Middle frontal gyrus (tissue), 1 donor: ENCODE data around the gene SCGB2B2.
A peak's percentile ranks its signal among the peaks of the same experiment; 100 is the strongest.
"Not testable (repeated sequence)": the region's sequence is repeated elsewhere in the genome, so short reads cannot be mapped to it uniquely, and the experiment has no call there.

Experiments
- DNase-seq: peaks from one replicate; pipeline ENCODE4 v3.0.0-alpha.2; 2015; ENCODE audit warnings: low spot score; ENCODE audit errors: extremely low spot score

The SCGB2B2 gene

DNA sequence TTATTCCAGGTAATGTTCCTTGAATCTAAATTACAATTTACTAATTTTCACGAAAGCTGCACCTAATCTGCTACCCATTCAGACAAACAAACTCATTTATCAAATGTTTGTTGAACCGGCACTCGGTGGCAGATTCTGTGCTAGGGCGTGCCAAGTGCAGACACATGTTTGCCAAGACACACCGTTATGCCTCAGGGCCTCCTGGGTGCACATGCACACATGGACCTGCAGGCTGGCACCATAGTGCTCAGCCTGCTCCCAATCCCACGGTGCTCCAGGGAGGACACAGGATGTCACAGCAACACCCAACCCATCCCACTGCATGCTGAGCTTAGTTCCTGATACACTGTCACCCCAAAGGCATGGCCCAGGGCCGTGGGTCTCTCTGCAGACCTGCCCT is 7.7 kb downstream of the SCGB2B2 start:
- DNase-seq, result no peak

- not testable (repeated sequence) for DNase-seq
Observed at GRCh38 chr19:34668690-34669089, 8.3 kb downstream of the SCGB2B2 start.

GRCh38 chr19:34668077-34668689 is 8.8 kb downstream of the SCGB2B2 start:
- not testable (repeated sequence) for DNase-seq

DNA sequence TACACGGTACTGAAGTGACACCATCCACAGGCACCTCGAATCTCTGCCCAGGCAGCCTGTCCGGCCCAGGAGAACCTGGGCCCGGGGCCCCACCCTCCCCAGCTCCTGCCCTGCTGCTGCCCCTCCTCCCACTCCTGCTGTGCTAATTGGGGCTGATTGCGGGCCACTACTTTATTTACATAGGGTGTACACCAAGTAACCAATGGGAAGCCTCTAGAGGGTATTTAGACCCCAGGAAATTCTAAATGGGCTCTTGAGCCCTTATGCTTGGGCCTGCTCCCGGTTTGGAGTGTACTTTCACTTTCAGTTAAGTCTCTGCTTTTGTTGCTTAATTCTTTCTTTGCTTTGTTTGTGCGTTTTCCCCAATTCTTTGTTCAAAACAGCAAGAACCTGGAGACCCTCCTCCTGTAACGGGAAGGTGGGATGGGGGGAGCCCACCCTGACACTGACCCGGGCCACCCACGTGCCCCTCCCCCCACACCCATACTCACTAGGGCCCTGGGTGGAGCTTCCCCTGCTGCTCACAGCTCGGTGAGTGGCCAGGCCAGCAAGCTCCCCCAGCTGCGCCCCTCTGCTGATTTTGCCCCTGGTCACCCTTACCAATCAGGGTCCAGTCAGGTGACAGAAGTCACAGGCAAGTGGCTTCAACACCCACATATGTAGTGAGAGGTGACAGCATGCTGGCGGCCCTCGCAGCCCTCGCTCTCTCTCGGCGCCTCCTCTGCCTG is 9.4 kb downstream of the SCGB2B2 start:
- DNase-seq, result no peak

- no peak for DNase-seq
Observed at GRCh38 chr19:34666958-34667265, 10.0 kb downstream of the SCGB2B2 start.

- DNase-seq, result no peak
Observed at GRCh38 chr19:34666200-34666957, 10.6 kb downstream of the SCGB2B2 start.

DNA sequence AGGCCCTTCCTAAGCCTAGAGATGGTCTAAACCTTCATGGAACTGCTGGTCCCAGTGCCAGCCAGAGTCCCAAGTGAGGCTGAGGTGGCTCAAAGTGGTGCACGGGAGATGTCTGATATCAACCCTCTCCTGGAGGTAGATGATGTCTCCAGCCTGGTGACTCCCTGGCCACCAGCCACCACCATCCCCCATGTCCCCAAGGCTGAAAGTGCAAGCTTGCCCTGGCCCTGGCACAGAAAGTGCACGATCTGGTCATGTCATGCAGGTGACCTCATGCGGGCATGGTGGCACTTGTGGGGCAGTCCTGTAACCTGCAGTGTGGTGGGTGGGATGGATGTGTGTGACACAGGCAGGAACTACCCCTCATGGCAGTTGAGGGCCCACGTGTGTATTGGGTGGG is 11.7 kb downstream of the SCGB2B2 start:
- DNase-seq, result not testable (repeated sequence)

DNA sequence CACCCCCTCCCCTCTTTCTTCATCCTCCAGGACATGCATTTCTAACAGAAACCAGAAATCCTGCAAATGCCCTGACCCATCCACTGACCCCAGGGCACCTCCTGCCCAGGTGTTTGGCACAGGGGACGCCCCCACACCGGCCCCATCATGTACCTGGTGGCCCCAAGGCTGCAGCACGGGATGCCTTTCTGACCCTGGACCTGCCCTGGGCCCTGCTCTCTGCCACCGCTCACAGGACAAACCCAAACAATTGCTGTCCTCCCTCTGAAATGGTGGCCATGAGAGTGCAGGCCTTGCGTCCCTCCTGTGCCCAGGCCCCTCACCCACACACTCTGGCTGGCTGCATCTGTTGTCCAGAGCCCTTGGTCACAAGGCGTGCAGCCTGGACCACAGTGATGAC is 12.1 kb downstream of the SCGB2B2 start:
- DNase-seq, result no peak

GRCh38 chr19:34664168-34664567 is 12.8 kb downstream of the SCGB2B2 start:
- DNase-seq, result no peak

DNA sequence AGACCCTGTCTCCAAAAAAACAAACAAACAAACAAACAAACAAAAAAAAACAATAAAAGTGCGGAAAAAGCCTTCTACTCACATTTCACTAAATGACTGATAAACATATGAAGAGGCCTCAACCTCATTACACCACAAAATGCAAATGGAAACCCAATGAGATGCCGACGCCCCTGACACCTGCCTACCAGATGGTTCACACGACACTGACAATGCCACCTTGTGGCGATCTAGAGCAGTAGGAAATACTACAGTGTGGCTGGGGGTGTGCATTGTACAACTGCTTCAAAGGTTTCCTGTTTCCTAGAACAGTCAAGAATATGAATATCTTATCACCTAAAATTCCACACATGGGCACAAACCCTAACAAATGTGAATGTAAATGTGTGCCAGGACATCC is 14.0 kb downstream of the SCGB2B2 start:
- no peak for DNase-seq

GRCh38 chr19:34661357-34661756 is 15.6 kb downstream of the SCGB2B2 start:
- no peak for DNase-seq

DNA sequence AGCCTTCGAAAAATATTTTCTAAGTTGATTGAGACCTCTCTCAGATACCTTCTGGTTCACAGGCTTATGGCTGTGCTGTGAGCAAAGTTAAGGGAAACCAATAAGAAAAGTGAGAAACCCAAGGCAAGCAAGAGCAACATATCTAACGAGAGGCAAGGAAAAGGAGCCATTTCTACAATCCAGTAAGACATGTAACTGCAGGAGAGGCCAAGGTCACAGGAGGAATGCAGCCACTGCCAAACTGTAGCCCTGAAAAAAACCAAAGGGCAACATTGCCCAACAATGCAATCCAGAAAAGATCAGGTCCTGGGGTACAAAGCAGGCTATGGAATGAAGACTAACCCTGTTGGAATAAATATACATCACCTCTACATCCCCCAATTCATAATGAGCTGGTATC is 21.3 kb downstream of the SCGB2B2 start:
- no peak for DNase-seq

GRCh38 chr19:34654796-34655195 is 22.2 kb downstream of the SCGB2B2 start:
- no peak for DNase-seq

- DNase-seq, result no peak
Observed at GRCh38 chr19:34651747-34652146, 25.2 kb downstream of the SCGB2B2 start.

GRCh38 chr19:34649886-34650543 is 26.9 kb downstream of the SCGB2B2 start:
- no peak for DNase-seq

DNA sequence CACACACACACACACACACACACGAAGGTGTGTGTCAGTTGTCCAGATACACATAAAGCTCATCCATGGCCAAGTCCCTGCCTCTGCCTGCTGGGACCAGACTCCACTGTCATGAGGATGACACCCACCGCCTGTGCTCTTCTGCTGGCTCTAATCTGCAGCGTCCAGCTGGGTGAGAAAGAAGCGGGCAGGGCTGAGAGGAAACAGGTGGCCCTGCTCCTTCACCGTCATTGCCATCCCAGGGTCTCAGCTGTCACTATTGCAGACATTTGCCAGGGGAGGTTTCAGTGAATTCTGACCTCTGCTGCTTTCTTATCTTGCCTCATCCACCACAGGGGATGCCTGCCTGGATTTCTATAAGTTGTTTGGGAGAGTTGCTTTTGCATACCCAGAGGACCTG is 31.4 kb downstream of the SCGB2B2 start:
- no peak for DNase-seq

DNA sequence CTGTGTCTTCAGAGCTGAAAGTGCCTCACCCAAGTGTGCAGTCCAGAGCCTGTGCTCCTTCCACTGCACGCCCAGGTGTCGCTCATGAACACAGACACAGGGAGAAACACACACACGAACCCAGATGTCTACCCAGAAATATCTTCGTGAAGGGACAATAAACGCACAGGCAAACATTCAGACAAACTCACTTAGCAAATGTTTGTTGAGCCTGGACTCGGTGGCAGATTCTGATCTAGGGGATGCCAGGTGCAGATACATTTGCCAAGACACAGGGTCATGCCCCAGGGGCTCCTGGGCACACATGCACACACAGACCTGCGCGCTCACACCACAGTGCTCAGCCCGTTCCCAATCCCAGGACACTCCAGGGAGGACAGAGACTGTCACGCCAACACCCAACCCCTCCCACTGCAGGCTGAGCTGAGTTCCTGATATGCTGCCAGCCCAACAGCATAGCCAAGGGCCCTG is 31.9 kb downstream of the SCGB2B2 start:
- no peak for DNase-seq

DNA sequence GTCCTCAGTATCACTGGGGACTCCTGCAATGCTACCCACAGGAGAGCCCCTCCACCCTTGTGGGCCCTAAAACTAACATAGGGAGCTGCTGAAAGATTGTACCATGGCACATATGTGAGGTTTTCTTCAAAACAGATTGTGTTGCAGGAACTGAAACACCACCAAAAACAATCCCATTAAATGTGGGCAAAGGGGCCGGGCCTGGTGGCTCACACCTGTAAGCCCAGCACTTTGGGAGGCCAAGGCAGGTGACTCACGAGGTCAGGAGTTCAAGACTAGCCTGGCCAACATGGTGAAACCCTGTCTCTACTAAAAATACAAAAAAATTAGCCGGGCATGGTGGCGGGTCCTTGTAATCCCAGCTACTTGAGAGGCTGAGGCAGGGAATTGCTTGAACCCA is 34.7 kb downstream of the SCGB2B2 start:
- no peak for DNase-seq

DNA sequence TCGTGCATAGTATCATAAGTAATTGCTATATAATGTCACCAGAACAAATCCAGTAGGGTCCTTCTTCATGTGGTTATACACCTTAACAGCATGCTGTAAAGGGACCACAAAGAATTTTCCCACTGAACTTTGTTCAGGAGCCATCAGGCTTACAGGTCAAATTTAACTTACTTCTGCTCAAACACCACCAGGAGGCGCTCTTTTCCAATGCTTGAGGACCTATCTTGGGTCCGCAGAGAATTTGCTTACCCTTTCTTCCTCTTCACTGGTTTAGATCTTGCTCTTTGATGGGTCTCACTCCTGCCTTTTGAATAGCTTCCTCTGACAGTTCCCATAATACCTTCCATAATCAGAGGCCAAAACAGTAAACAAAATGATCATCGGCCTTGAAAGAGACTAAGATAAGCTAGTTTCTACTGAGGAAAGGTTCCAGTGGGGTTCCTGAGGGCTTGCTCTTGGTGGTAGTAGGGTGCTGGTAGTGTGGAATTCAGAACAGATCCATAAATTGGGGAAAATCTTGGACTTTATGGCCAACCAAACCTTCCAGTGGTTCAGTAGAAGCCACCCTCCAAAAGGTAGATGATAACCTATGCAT is 37.4 kb downstream of the SCGB2B2 start:
- peak; percentile 38 for DNase-seq

- no peak for DNase-seq
Observed at GRCh38 chr19:34633802-34634201, 43.2 kb downstream of the SCGB2B2 start.
